NOMO-1 treated with dmso at 0.1 percent for 144 hours (cell line): ENCODE data around the gene MPP7.
"Not testable (repeated sequence)": the region's sequence is repeated elsewhere in the genome, so short reads cannot be mapped to it uniquely, and the experiment has no call there.

Experiments
- DNase-seq: peaks from one replicate; lab custom pipeline; 2025; ENCODE audit not compliant: unreplicated experiment; lab: John Stamatoyannopoulos, UW

The MPP7 gene

GRCh38 chr10:28302638-28303488 lies at the start of gene MPP7:
Gene MPP7 (minus strand): TSS chr10:28303064. CDS start chr10:28238604, 64,460 bp downstream.
- peak; percentile 95 for DNase-seq

- DNase-seq = no peak
Measured at GRCh38 chr10:28349892-28350291, 47.0 kb upstream of the MPP7 start.

GRCh38 chr10:28343987-28344895 lies 41.4 kb upstream of the MPP7 start:
- no peak for DNase-seq

GRCh38 chr10:28343252-28343651 lies 40.4 kb upstream of the MPP7 start:
- DNase-seq = no peak

- not testable (repeated sequence) for DNase-seq
Measured at GRCh38 chr10:28341679-28342078, 38.8 kb upstream of the MPP7 start.

- no peak for DNase-seq
Measured at GRCh38 chr10:28332726-28333125, 29.9 kb upstream of the MPP7 start.

DNA sequence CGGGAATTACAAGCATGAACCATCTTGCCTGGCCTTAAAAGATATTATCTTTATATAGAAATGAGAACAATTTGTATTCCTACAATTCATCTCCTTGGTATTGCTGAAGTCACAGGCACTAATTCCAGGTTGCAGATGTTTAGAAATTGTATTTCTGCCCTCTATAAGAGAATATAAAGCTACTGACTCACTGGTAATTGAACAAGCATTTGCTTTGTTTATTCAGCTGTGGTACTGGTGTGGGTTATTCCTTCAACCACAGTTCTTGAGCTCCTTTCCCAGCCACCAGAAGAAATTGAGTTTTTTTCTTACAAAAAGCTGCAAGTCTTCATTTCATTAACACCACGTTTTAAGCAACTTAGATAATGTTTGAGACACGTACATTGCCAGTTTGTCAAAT lies 29.0 kb upstream of the MPP7 start:
- DNase-seq = no peak

GRCh38 chr10:28331066-28331465 lies 28.2 kb upstream of the MPP7 start:
- DNase-seq = peak; percentile 71

GRCh38 chr10:28328346-28328745 lies 25.5 kb upstream of the MPP7 start:
- DNase-seq = no peak

- no peak for DNase-seq
Measured at GRCh38 chr10:28327491-28327880, 24.6 kb upstream of the MPP7 start.

GRCh38 chr10:28326516-28327490 lies 23.9 kb upstream of the MPP7 start:
- no peak for DNase-seq

DNA sequence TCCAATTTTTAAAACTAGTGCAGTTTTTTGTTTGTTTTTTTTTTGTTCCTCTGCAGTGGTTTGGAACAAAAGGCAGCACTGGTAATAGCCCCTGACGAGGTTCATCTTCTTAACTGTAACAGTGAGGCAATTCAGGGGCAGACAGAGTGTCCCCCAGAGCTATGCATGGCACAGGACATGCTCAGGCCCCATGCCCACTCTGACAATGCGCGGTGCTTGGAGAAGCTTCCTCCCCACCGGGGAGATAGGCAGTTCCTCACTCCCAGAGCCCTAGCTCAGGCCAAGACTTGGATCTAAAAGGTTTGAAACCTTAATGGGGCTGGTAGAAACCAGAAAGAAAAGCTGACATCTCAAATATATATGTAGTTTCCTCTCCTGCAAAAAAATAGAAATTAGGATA lies 17.9 kb upstream of the MPP7 start:
- no peak for DNase-seq

DNA sequence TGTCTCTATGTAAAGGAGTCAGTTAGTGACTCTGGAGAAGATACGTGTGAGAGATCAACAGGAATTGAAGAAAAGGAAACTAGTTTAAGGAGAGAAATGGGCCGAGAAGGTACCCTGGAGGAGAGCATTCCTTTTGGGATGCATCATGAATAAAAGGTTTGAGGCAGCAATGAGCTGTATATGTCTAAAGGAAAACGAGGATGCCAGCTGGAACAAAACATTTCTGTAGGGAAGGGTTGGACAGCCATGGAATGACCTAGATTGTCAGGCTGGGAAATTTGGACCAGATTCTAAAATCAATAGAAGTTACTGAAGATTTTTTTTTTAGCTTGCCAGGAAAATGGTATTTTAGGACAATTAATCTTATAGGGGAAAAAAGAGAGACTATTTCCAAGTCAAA lies 17.2 kb upstream of the MPP7 start:
- no peak for DNase-seq

DNA sequence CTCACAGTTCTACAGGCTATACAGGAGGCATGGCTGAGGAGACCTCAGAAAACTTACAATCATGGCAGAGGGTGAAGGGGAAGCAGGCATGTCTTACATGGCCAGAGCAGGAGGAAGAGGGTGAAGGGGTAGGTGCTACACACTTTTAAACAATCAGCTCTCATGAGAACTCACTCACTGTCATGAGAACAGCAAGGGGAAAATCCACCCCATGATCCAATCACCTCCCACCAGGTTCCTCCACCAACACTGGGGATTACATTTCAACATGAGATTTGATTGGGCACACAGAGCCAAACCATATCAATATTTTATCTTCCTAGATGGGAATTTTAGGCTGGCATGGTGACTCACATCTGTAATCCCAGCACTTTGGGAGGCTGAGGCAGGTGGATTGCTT lies 16.2 kb upstream of the MPP7 start:
- not testable (repeated sequence) for DNase-seq

DNA sequence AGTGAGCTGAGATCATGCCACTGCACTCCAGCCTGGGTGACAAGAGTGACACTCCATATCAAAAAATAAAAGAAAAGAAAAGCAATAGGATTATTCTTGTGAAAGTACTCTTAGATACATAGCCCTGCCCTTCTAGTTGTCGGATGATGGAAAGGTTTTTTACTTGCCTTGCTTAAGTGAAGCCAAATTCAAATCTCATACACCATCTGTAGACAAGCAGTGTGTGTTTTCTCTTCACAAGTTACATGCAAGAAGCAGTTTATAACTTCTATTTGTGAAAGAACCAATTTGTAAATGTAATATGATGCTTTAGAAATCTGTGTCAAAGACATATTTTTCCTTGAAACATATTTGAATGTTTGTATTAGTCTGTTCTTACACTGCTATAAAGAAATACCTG lies 15.8 kb upstream of the MPP7 start:
- DNase-seq = no peak

- no peak for DNase-seq
Measured at GRCh38 chr10:28317760-28318159, 14.9 kb upstream of the MPP7 start.

GRCh38 chr10:28316696-28317095 lies 13.8 kb upstream of the MPP7 start:
- no peak for DNase-seq

- no peak for DNase-seq
Measured at GRCh38 chr10:28315140-28315539, 12.3 kb upstream of the MPP7 start.

GRCh38 chr10:28314211-28314610 lies 11.3 kb upstream of the MPP7 start:
- DNase-seq = no peak

- no peak for DNase-seq
Measured at GRCh38 chr10:28312572-28312971, 9.7 kb upstream of the MPP7 start.

DNA sequence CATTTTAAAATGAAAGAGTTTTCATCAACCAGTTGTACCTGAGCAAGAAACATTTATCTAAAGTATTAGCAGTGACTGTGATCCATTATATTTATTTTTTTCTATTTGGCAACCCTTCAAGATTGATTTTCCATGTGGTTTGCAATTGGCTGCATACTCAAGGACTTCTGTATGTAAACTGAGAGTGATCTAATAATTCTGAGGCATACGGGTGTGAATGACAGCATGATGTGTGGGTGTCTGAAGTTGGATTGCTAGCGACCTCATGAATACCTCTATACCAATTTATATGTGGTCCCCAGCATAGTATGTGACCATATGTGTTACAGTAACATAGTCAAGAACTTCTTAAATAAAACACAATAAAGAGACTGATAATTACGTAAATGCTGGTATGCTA lies 8.2 kb upstream of the MPP7 start:
- no peak for DNase-seq
